Upper lobe of right lung (tissue), 1 donor: ENCODE results near the gene INSL3. TPM values are rescaled to one million over a fixed set of nuclear protein-coding genes. Genes with fewer than 3 reads are reported as not detected.

Experiments used
- ATAC-seq: fragments of 200-7000 bp; cut with Tn5 transposase; one replicate; pipeline ENCODE4 v1.9.1; 2020; ENCODE audit warnings: mild to moderate bottlenecking, moderate library complexity
- DNase-seq: peaks from one replicate; pipeline ENCODE4 v3.0.0-alpha.2; 2020
- H3K27ac ChIP-seq: fragments of 200-600 bp; one replicate; pipeline ENCODE4 v1.8.0; 2022
- H3K27me3 ChIP-seq: fragments of 200-600 bp; one replicate; pipeline ENCODE4 v1.8.0; 2022; ENCODE audit warnings: mild to moderate bottlenecking
- H3K36me3 ChIP-seq: fragments of 200-600 bp; one replicate; pipeline ENCODE4 v1.8.0; 2022
- H3K4me1 ChIP-seq: fragments of 200-600 bp; one replicate; pipeline ENCODE4 v1.8.0; 2022
- H3K4me3 ChIP-seq: fragments of 200-600 bp; one replicate; pipeline ENCODE4 v1.8.0; 2022; ENCODE audit warnings: mild to moderate bottlenecking
- H3K9me3 ChIP-seq: fragments of 200-600 bp; one replicate; pipeline ENCODE4 v1.8.0; 2022
- intact Hi-C: fragments of 100-400 bp; cut with DNase I; formaldehyde crosslinking; loops from one replicate; pipeline ENCODE4 v1.11.0; 2022
- total RNA-seq: library from RNA; stranded (reverse); fragmentation: NEBNext Ultra II Directional; extraction: Animal tissue kit (Norgen Biotek cat#: 25700); gene quantifications from one replicate; pipeline ENCODE4 v1.2.1, GENCODE V29; 2021
- TF ChIP-seq, protein P1 (sequence below): fragments of 200-600 bp; IDR thresholded peaks from one replicate; pipeline ENCODE4 v1.8.0; 2022; ENCODE audit warnings: antibody characterized with exemption
- donor health status: DM: no; HTN: yes; CAD: no; lungs with severe emphysema.

Gene INSL3
- total RNA-seq, 1 donor from 2014 or later: not detected

DNA sequence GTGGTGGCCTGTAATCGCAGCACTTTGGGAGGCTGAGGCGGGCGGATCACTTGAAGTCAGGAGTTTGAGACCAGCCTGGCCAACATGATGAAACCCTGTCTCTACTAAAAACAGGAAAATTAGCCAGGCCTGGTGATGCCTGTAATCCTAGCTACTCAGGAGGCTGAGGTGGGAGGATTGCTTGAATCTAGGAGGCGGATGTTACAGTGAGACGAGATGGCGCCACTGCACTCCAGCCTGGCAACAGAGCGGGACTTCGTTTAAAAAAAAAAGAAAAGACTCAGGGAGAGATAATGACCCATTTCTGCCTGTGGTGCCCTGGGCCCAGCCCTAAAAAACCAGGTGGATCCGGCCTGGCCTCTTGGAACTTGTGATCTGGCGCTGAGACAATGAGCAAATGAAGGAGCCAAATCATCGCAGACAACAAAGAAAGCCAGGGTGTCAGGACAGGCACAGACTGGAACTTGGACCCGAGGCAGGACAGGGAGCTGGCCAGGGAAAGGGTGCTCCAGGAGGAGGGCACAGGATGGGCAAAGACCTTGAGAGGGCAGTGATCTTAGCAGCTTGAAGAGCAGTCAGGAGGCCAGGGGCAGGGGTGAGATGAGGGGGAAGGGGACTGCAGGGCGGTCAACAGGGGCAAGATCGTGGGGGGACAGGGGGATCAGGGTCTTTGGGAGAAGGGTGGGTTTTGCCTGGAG, 27.4 kb upstream of the INSL3 start:
- Histone ChIP-seq H3K36me3 (no peaks in the 10 kb centered on the region), H3K27me3 (peaks cover 5% of the 10 kb centered on the region), H3K27ac (peak overlapping the region; percentile 85), H3K4me1 (peaks cover 10% of the 10 kb centered on the region), H3K9me3 (no peaks in the 10 kb centered on the region), H3K4me3 (no peak overlapping the region)
- ATAC-seq (no peak), DNase-seq (no peak)
- TF ChIP-seq, protein P1, sequence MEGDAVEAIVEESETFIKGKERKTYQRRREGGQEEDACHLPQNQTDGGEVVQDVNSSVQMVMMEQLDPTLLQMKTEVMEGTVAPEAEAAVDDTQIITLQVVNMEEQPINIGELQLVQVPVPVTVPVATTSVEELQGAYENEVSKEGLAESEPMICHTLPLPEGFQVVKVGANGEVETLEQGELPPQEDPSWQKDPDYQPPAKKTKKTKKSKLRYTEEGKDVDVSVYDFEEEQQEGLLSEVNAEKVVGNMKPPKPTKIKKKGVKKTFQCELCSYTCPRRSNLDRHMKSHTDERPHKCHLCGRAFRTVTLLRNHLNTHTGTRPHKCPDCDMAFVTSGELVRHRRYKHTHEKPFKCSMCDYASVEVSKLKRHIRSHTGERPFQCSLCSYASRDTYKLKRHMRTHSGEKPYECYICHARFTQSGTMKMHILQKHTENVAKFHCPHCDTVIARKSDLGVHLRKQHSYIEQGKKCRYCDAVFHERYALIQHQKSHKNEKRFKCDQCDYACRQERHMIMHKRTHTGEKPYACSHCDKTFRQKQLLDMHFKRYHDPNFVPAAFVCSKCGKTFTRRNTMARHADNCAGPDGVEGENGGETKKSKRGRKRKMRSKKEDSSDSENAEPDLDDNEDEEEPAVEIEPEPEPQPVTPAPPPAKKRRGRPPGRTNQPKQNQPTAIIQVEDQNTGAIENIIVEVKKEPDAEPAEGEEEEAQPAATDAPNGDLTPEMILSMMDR: no peak
- intact Hi-C loops: no loop called here

DNA sequence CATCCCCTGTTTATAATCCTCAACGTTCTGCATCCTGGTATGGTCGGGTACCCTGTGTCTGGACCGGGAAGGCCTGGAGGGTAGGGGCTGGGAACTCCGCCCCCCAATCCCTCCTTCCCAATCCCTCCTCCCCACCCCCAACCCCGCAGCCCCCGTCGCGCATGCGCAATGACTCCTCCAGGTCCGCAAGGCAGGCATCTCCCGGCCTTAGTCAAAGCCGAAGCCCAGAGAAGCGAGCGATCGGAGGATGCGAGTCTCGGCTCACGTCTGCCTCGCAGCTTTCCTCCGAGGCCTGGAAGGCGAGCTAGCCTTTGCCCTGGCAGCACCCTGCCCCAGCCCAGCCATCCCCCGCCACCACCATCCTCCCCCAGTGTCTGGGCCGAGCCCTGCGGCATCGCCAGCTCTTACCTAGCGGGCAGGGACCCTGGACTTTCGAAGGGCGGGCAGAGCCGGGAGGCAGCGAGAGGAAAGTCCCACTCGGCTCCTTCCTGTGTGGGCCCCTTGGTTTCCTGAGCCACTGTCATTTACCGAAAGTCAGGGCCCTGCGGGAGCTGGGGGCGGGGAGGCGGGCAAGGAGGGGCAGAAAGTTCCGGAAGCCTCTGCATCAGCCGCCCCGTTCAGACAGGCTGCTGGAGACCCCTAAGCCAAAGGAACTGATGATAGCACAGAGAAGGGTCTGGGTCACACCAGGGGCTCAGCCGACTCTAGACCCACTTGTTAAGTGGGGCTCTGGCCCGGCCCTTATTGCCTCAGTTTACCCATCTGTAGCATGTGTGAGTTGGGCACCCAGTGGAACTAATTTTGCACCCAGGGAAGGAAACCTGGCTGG, 26.4 kb upstream of the INSL3 start, which contains the start of gene JAK3:
JAK3 (minus strand) TSS at position 445 of the 829 bp plus-strand sequence. CDS start 3,565 bp downstream, outside the sequence.
- Histone ChIP-seq H3K4me1 (peaks cover 10% of the 10 kb centered on the region), H3K27me3 (peaks cover 5% of the 10 kb centered on the region), H3K27ac (peak within 1 kb of the TSS; percentile 85), H3K36me3 (no peaks in the 10 kb centered on the region), H3K4me3 (peak within 1 kb of the TSS; percentile 51), H3K9me3 (no peaks in the 10 kb centered on the region)
- ATAC-seq (peak; percentile 64), DNase-seq (no peak)
- TF ChIP-seq, protein P1: no peak
- intact Hi-C loops: no loop called here

DNA sequence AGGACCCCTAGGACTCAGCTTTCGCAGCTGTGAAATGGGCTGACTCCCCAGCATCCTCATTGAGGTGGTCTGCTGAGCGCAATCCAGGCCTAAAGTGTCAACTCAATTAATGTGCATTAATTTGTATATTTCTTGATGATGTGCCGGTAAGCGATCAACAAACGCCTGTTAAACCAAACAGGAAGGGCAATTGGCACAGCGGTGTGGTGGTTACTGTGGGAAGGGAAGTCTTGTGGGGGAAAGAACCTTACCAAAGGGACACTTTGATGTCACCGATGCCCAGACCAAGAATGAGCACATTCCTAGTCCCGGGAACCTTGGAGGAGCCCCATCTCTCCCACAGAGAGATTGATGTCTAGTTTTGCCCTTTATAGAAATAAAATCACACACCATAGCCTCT, 24.8 kb upstream of the INSL3 start:
- H3K4me3 ChIP-seq: peak overlapping the region; percentile 8
- H3K27me3 ChIP-seq: peaks cover 5% of the 10 kb centered on the region

GRCh38 chr19:17843908-17844490, 22.7 kb upstream of the INSL3 start:
- Histone ChIP-seq H3K4me1 (peaks cover 7% of the 10 kb centered on the region), H3K4me3 (no peak overlapping the region), H3K27me3 (peaks cover 5% of the 10 kb centered on the region), H3K36me3 (no peaks in the 10 kb centered on the region), H3K27ac (no peak overlapping the region), H3K9me3 (no peaks in the 10 kb centered on the region)
- intact Hi-C loops: no loop called here
- no peak for ATAC-seq
- TF ChIP-seq, protein P1: no peak
- DNase-seq: no peak

More for the DNA sequence above, 24.8 kb upstream of the INSL3 start:
- H3K4me1 ChIP-seq: peaks cover 10% of the 10 kb centered on the region
- ATAC-seq (no peak), DNase-seq (no peak)
- intact Hi-C loops: no loop called here
- no peaks in the 10 kb centered on the region for H3K36me3 ChIP-seq
- no peaks in the 10 kb centered on the region for H3K9me3 ChIP-seq
- H3K27ac ChIP-seq: no peak overlapping the region
- TF ChIP-seq, protein P1: no peak

DNA sequence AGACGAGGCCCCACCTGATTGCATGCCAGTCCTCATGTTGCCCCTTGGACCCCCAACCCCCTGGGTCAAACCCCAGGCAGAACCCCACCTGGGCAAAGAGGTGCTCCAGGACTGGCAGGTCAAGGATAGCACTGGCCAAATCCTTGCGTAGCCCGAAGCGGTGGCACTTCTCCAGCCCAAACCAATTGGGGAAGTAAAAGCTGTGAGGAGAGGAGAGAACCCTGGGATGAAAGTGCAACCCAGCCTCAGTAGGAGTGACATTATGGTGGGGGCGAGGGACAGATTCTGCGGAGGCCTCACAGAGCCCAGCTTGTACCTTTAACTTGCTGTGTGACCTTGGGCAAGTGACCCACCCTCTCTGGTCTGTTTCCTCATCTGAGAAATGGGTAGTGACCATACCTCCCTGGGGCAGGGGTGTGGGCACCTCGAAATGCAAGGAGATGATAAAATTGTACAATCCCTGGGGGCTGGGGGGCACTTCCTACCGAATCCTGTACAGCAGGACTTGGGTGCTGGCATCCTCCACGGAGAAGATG, 22.0 kb upstream of the INSL3 start:
- no peak for ATAC-seq

More for the DNA sequence above, 22.0 kb upstream of the INSL3 start:
- peaks cover 5% of the 10 kb centered on the region for H3K27me3 ChIP-seq
- H3K9me3 ChIP-seq: no peaks in the 10 kb centered on the region
- no peak overlapping the region for H3K4me3 ChIP-seq
- no peaks in the 10 kb centered on the region for H3K36me3 ChIP-seq
- intact Hi-C loops: no loop called here
- TF ChIP-seq, protein P1: no peak
- no peak for DNase-seq
- peaks cover 5% of the 10 kb centered on the region for H3K4me1 ChIP-seq
- no peak overlapping the region for H3K27ac ChIP-seq
